Smooth muscle cell (in vitro differentiated cells): ENCODE results near the gene RSPRY1. TPM values are rescaled to one million over a fixed set of nuclear protein-coding genes. Genes with fewer than 3 reads are reported as not detected.

Source experiments
- DNase-seq: peaks from one replicate; lab custom pipeline; 2025; ENCODE audit not compliant: unreplicated experiment; lab: John Stamatoyannopoulos, UW
- H2AFZ ChIP-seq: fragments of 200-600 bp; sonication (generic); 2 replicates; pipeline ENCODE4 v1.6.0; 2016; ENCODE audit warnings: antibody characterized with exemption, low read depth, mild to moderate bottlenecking
- H3F3A ChIP-seq: fragments of 200-600 bp; sonication (generic); 2 replicates; pipeline ENCODE4 v1.6.0; 2017; ENCODE audit warnings: antibody characterized with exemption, low read depth
- H3K27ac ChIP-seq: fragments of 200-600 bp; sonication (generic); 2 replicates; pipeline ENCODE4 v1.5.1; 2016; ENCODE audit warnings: low read depth, mild to moderate bottlenecking
- H3K27me3 ChIP-seq: fragments of 200-600 bp; sonication (generic); 2 replicates; pipeline ENCODE4 v1.6.1; 2016; ENCODE audit warnings: low read depth, mild to moderate bottlenecking
- H3K36me3 ChIP-seq: fragments of 200-600 bp; sonication (generic); 2 replicates; pipeline ENCODE4 v1.5.1; 2016; ENCODE audit warnings: low read depth
- H3K4me1 ChIP-seq: fragments of 200-600 bp; sonication (generic); 2 replicates; pipeline ENCODE4 v1.5.1; 2016; ENCODE audit warnings: low read depth
- H3K4me2 ChIP-seq: fragments of 200-600 bp; sonication (generic); 2 replicates; pipeline ENCODE4 v1.6.0; 2016; ENCODE audit warnings: mild to moderate bottlenecking
- H3K4me3 ChIP-seq: fragments of 200-600 bp; sonication (generic); 2 replicates; pipeline ENCODE4 v1.5.1; 2016; ENCODE audit warnings: mild to moderate bottlenecking
- H3K79me2 ChIP-seq: fragments of 200-600 bp; sonication (generic); 2 replicates; pipeline ENCODE4 v1.6.0; 2016; ENCODE audit warnings: low read depth, mild to moderate bottlenecking
- H3K9ac ChIP-seq: fragments of 200-600 bp; sonication (generic); 2 replicates; pipeline ENCODE4 v1.6.0; 2016; ENCODE audit warnings: low read depth
- H3K9me3 ChIP-seq: fragments of 200-600 bp; sonication (generic); replicated peaks from 2 replicates; pipeline ENCODE4 v1.5.1; 2016; ENCODE audit warnings: low read depth
- H4K20me1 ChIP-seq: fragments of 200-600 bp; sonication (generic); 2 replicates; pipeline ENCODE4 v1.6.0; 2016; ENCODE audit warnings: low read depth
- WGBS: methylation state at CpG from one replicate; pipeline ENCODE4 v1.1.7; 2016; ENCODE audit warnings: low lambda C conversion rate; 5-methylcytosine and 5-hydroxymethylcytosine counted together
- polyA plus RNA-seq: library from polyadenylated mRNA; unstranded; fragments of >200 nt; fragmentation: Nextera tagmentation; extraction: Ambion mirVana; gene quantifications from 2 replicates; pipeline ENCODE4 v1.2.1, GENCODE V29; 2016
- total RNA-seq: library from RNA; depleted of rRNA; stranded (reverse); fragments of >200 nt; gene quantifications from 2 replicates; pipeline ENCODE4 v1.2.3, GENCODE V29; 2014
- TF ChIP-seq, protein P1 (sequence below): fragments of 200-600 bp; sonication (generic); IDR thresholded peaks from 2 replicates; pipeline ENCODE4 v1.5.1; 2017; ENCODE audit warnings: borderline replicate concordance, mild to moderate bottlenecking, antibody characterized with exemption; ENCODE audit not compliant: insufficient read depth, poor library complexity, severe bottlenecking

RSPRY1 gene
- total and polyA plus RNA-seq, 2 experiments from 2014 or later = 42.0 to 57.1 TPM

DNA sequence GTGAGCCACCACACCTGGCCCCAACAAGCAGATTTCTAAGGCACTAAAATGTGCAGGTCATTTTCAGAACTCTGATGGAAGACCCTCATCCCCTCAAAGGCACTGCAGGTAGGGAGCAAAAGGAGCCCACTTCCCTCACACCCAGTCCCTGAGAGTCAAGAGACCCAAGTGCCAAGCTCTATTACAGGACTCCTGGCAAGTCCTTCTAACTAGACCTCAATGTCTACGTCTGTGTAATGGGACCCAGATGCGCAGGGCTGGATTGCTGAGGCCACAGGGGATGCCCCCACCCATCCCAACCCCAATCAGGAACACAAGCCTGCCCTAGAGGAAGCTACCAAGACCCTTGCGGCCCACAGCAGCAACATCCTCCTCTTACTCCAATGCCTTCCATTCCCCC lies 95.7 kb downstream of the RSPRY1 start:
- Histone ChIP-seq H3K4me3 (no peak overlapping the region), H3K4me2 (no peak overlapping the region), H3K9ac (no peak overlapping the region), H4K20me1 (no peaks in the 10 kb centered on the region), H3K27me3 (peaks cover 22% of the 10 kb centered on the region), H3K36me3 (no peaks in the 10 kb centered on the region), H2AFZ (no peak overlapping the region), H3K9me3 (no peaks in the 10 kb centered on the region), H3F3A (no peaks in the 10 kb centered on the region), H3K4me1 (no peaks in the 10 kb centered on the region), H3K27ac (no peak overlapping the region), H3K79me2 (no peaks in the 10 kb centered on the region)
- WGBS = 100% methylated on average over 3 of the region's 3 CpGs
- TF ChIP-seq, protein P1, sequence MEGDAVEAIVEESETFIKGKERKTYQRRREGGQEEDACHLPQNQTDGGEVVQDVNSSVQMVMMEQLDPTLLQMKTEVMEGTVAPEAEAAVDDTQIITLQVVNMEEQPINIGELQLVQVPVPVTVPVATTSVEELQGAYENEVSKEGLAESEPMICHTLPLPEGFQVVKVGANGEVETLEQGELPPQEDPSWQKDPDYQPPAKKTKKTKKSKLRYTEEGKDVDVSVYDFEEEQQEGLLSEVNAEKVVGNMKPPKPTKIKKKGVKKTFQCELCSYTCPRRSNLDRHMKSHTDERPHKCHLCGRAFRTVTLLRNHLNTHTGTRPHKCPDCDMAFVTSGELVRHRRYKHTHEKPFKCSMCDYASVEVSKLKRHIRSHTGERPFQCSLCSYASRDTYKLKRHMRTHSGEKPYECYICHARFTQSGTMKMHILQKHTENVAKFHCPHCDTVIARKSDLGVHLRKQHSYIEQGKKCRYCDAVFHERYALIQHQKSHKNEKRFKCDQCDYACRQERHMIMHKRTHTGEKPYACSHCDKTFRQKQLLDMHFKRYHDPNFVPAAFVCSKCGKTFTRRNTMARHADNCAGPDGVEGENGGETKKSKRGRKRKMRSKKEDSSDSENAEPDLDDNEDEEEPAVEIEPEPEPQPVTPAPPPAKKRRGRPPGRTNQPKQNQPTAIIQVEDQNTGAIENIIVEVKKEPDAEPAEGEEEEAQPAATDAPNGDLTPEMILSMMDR = no peak
- DNase-seq = no peak

GRCh38 chr16:57282510-57283213 lies 96.5 kb downstream of the RSPRY1 start:
- no peaks in the 10 kb centered on the region for H3K9me3 ChIP-seq
- no peaks in the 10 kb centered on the region for H3F3A ChIP-seq
- peaks cover 22% of the 10 kb centered on the region for H3K27me3 ChIP-seq
- no peaks in the 10 kb centered on the region for H3K79me2 ChIP-seq
- 89% methylated on average over 8 of the region's 8 CpGs for WGBS
- no peaks in the 10 kb centered on the region for H4K20me1 ChIP-seq
- TF ChIP-seq, protein P1 = no peak
- no peaks in the 10 kb centered on the region for H3K4me1 ChIP-seq
- H3K4me2 ChIP-seq = no peak overlapping the region
- H3K36me3 ChIP-seq = no peaks in the 10 kb centered on the region
- no peak overlapping the region for H3K9ac ChIP-seq
- no peak overlapping the region for H3K27ac ChIP-seq
- H2AFZ ChIP-seq = no peak overlapping the region
- DNase-seq = no peak
- H3K4me3 ChIP-seq = peak overlapping the region; percentile 46

GRCh38 chr16:57283214-57283958 lies 97.3 kb downstream of the RSPRY1 start:
- no peak for DNase-seq
- 71% methylated on average over 24 of the region's 24 CpGs for WGBS
- Histone ChIP-seq H3K27ac (no peak overlapping the region), H3K4me2 (no peak overlapping the region), H3K9me3 (no peaks in the 10 kb centered on the region), H3K79me2 (no peaks in the 10 kb centered on the region), H4K20me1 (no peaks in the 10 kb centered on the region), H3K4me1 (no peaks in the 10 kb centered on the region), H3K36me3 (no peaks in the 10 kb centered on the region), H3F3A (no peaks in the 10 kb centered on the region), H2AFZ (no peak overlapping the region), H3K4me3 (peak overlapping the region; percentile 46), H3K27me3 (peaks cover 22% of the 10 kb centered on the region), H3K9ac (no peak overlapping the region)
- TF ChIP-seq, protein P1 = no peak
